GM18505 (cell line): ENCODE results near the gene BAIAP2L2.

Experiments used
- ATAC-seq: cut with Tn5 transposase; IDR thresholded peaks from one replicate; pipeline ENCODE4 v1.9.1; 2021; ENCODE audit not compliant: unreplicated experiment
- POLR2A ChIP-seq: IDR thresholded peaks from 4 replicates; pipeline ENCODE4 v1.6.1; 2011; ENCODE audit warnings: borderline replicate concordance; ENCODE audit not compliant: insufficient read depth, insufficient read length; ENCODE audit errors: extremely low read depth

The BAIAP2L2 gene

DNA sequence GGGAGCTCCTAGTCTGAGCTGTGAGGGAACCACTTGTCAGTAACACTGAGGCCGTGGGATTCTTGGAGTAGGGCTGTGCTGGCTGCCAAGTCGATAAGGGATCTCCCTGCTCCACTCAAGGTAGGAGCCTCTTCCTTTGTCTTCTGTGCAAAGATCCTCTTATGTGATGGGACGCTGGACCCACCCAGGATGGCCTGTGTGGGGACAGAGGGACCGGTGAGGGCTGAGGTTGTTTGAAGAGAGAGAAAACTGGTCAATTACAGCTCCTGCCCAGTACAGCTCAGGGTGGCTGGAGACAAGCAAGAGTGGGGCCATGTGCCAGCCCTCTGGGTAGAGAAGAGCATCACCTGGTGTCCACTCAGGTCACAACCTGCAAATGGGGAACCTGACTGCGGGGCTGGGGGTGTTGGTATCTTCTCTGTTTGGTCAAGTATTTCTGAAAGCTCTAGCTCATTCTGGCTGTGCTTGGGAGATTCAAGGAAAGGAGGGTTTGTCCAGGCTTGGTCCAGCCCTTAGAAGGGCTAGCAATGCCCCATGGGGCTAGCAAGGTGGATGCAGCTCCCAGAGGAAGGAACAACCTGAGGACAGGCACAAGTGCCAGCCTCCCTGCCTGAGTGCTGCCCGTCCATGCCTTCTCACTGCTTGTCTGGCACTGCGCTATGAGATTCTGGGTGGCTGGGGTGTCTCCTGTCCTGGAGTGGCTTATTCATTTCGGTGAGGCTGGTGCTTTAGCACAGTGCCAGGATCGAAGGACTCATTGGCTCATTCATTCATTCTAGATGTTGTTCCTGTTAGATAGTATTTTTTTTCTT, 27.6 kb upstream of the BAIAP2L2 start:
- no peak for TF ChIP-seq POLR2A
- no peak for ATAC-seq

DNA sequence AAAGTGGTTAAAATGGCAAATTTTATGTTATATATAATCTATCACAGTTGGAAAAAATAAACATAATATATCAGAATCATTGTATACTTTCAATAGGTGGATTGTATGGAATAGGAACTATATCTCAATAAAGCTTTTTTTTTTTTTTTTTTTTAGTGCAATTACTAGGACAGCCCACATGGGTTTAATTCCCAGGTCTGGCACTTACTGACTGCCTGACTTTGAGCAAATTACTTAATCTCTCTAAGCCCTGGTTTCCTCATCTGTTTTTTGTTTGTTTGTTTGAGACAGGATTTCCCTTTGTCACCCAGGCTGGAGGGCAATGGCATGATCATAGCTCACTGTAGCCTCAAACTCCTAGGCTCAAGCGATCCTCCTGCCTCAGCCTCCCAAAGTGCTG, 26.1 kb upstream of the BAIAP2L2 start:
- ATAC-seq: no peak
- no peak for TF ChIP-seq POLR2A

DNA sequence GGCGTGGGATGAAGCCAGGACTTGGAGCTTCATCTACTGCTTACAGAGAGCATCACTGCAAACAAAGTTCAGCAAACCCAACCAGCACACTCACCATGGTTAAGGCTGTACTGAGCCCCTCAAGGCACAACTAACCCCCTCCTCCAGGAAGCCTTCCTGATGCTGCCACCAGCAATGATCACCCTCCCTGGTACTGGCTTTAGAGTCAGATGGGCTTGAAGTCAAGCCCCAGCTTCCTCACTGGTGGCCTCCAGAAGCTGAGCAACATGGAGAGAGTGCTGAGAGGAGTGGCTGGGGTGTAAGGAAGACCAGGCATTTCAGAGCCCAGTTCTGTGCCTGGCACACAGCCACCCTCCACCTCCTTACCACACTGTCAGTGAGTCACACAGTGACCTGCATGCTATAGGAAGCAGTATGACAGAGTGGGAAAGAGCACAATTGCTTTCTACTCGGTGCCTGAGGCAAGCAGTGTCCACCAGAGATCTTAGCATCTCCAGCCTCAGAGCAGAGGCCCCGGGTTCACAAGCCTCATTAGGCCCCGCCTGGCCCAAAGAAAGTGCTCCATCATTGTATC, 24.7 kb upstream of the BAIAP2L2 start:
- ATAC-seq: no peak
- no peak for TF ChIP-seq POLR2A

DNA sequence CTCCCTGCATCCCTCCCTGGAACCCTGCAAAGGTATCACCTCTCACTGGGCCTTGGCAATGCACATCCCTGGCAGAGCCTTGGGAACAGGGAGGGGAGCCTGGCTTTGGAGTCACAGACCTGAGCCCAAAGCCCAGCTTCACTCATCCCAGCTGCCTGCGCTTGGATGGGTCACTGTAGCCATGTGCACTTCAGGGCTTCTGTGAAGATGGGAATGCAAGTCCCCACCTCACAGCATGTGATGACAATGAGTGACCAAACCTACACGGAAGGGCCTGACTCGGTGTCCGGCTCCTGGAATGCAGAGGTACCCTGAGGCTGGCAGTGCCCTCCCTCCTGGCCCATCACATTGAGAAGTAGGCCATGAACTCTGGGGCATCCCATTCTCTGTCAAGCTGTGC, 22.8 kb upstream of the BAIAP2L2 start:
- TF ChIP-seq POLR2A: no peak
- ATAC-seq: no peak

DNA sequence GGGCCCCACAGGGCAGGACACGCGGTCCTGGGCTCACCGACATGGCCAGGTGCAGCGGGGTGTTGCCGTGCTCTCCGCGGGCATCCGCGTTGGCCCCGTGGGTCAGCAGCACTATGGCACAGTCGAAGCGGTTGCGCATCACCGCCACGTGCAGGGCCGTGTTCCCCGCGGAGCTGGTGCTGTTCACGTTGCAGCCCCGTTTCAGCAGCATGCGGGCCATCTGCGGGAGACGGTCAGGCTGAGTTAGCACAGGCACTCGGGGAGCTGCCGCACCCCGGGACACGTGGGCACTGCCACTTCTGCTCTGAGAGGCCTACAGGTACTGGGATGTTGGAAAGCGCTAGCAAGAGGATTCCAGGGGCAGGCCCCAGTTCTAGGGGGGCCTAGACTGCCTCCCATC, 22.3 kb upstream of the BAIAP2L2 start:
- TF ChIP-seq POLR2A: no peak
- ATAC-seq: no peak

DNA sequence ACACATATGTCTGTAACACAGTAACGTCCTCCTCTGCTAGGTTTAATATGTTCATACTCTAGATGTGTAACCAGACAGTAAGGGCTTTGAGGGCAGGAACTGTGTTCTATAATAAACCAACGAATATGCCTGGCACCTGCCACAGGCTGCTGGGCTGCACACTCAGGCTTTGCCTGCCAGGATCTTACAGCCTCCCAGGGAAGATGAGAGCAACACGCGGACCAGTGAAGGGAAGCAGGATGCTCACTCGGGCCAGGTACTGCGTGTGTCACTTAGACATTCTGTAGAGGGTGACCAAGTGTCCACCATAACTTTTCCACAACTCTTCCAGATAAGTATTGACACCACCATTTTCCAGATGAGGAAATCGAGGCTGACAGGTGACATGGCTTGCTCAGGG, 21.7 kb upstream of the BAIAP2L2 start:
- TF ChIP-seq POLR2A: no peak
- no peak for ATAC-seq

DNA sequence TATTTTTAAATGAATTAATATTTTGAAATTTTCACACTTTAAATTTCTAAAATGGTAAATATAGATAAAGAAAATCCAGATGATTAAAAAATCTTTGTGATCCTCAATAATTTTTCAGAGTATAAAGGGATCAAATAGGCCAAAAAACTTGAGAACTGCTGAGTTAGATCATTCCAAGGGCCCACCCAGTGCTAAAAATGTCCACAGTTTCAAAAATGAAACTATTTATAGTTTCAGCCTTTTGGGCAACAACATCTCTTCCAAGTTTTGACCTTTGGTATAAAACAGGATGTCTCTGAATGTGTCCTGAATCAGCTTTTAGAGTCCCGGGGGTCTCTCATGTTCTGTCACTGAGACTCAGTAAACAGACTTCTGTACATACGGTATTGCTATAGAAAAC, 20.9 kb upstream of the BAIAP2L2 start:
- no peak for ATAC-seq
- no peak for TF ChIP-seq POLR2A

DNA sequence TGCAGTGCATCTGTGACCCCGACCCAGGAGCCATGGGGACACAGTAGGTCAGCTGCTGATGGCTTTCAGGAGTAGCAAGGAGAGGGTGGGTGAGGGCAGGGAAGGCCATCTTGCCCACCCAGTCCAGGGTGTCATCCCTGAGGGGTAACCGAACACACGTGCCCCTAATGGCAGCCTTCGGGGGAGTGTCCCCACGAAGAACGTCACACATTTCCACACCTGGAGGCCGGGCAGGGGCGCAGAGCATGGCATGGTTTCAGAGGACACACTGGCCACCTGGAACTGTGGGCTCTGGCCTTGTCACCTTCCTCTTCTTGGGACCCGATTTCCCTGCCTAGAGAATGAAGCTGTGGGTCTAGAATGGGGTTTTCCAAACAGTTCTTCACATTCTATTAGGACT, 19.4 kb upstream of the BAIAP2L2 start:
- no peak for TF ChIP-seq POLR2A
- no peak for ATAC-seq

DNA sequence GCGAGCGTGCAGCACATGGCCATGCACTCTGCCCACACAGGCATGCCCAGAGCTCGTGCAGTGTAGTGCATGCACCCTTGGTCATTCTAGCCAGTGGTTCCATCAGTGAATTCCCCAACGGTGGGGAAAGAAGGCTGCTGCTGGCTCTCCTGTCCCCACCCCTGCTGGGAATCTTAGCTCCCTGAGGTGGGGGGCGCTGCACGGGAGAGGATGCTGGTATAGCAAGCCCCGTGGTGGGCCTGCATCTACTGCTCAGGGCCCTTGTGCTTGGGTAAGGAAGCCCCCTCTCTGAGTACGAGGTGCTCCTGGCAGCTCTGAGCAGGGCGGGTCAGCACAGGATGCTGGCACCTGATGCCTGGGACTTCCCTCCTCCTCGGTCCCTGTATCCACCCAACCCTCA, 18.5 kb upstream of the BAIAP2L2 start:
- no peak for TF ChIP-seq POLR2A
- ATAC-seq: no peak

DNA sequence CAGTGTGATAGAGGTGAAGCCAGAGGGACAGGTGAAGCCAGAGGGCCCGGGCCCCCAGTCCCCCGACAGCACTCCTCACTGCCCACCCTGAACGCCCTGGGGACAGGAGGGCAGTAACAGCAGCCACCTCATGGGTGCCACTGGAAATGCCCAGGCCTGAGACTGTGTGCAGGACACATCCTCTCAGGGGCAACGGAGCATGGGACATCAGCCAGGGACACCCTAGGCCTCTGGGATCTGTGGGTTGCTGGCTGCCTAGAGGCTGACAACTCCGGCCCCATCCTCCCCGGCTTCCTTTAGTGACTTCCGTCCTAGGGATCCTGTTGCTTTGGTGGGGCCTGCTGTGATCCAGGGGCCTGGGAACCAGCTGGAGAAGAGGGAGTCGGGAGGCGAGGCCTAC, 17.4 kb upstream of the BAIAP2L2 start:
- no peak for ATAC-seq
- no peak for TF ChIP-seq POLR2A

DNA sequence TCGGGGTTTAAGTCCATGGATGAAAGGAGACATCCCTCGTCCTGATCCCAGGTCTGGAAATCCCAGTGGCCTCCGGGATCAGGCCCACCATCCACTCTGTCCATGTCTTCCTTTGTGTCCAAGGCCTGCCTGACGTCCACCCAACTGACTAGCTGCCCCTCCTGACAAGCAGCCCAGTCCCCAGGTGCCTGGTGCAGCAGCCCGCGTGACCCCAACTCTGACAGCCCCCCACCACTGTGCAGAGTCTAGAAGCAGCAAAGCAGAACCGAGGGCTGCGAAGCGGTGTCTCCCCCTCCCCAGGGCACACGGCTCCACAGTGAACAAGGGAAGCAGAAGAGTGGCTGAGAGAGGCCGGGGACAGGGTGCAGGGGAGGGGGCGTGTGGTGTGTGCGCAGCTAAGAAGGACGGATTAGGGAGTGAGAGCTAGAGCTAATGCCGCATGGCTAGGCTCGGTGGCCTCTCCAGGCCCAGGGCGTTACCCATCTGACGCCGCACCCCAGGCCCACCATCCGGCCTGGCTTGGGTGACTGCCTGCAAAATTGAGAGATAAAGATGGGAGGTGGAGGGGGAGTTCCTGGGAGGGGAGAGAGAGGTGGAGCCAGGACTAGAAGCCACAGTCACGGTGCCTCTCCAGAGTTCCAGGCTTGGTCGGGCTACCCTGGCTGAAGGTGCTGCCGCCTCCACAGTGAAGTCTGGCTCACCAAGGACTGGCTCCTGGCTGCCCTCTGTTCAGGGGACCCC, 16.6 kb upstream of the BAIAP2L2 start:
- TF ChIP-seq POLR2A: no peak
- ATAC-seq: no peak

DNA sequence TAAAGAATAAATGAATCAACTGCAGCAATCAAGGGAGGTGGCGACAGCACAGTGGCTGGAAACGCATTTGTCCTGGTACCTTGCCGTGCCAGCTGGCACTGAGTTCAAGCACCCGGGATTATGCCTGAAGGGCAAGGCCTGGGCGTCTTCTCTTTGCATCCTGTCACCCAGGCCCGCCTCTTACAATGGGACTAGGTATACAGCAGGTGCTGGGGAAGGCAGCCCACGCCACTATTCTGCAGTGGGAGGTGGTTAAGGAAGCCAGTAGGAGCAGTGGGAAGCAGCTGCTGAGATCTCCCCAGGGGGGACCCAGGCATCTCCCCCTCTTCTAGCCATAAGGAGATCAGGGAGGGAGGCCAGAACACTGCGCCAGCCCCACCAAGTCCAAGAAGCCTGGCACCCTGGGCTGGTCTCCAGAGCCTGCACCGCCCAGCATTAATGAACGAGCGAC, 15.3 kb upstream of the BAIAP2L2 start:
- ATAC-seq: no peak

DNA sequence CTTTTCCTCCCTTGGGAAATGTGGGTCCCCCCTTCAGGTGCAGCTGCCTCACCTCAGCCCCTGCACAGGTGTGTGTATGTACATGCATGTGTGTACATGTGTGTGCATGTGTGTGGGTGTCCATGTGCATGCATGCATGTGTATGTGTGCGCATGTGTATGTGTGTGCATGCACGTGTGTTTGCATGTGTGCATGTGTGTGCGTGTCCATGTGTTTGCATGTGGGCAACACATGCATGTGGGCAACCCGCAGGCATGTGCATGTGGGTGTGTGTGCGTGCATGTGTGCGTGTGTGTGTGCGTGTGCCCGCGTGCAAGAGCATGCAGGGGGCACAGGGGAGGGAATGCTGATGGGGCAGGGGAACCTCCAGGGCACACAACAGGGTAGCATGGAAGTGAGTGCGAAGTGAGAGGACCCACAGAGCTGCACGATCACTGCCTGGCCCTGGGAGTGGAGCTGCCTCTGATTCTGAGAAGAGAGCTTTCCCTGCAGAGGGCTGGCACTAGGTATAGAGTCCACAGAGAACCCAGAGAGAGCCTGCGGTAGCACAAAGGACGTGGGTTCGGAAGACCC, 14.6 kb upstream of the BAIAP2L2 start:
- ATAC-seq: no peak
- no peak for TF ChIP-seq POLR2A

More for the DNA sequence above, 15.3 kb upstream of the BAIAP2L2 start:
- TF ChIP-seq POLR2A: no peak

DNA sequence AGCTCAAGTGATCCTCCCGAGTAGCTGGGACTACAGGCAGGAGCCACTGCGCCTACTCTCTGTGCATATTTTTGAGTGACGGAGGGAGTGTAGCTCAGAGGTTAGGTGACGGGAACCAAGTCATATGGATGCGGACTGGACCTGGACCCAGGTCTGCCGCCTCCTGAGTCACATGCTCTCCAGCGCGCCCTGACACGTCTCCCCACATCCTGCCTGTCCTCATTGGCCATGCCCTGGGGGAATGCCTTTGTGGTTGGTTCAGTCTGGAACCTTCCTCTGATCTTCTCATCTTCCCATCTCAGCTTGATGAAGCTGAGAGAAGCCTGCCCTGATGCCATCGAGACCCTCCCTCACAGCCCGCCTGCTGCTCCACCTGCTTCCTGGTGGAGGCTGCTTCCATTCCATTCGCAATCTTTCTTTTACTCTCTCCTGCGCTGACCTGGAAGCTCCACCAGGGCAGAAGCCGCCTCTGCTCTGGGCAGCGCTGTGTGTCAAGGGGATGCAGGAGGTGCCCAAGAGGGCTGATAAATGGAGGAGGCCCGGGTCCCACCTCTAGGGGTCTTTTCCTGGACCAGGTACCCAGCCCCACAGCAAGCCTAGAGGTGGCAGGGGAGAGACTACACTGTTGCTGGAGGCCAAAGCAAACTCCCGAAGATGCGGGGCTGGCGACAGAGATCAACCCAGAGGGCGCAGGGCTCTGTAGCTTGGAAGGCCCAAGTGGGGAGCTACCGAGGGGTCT, 13.9 kb upstream of the BAIAP2L2 start:
- TF ChIP-seq POLR2A: no peak
- ATAC-seq: no peak

DNA sequence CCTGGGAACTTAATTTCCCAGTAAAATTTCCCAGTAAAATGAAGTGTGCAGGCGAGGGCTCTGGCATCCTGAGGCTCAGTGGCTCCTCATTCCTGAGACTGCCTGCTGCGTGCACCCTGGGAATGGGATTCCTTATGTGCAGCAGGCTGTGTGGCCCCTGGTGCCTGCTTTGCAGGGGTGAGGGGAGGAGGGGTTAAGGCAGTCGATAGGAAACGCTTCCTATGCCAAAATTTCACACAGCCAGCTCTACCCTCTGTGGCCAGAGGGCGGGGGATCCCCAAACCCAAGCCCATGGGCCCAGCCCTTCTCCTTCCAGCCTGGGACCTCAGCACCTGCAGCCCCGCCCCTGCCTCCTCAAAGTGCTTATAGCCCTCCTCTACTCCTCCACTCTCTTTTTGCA, 12.1 kb upstream of the BAIAP2L2 start:
- TF ChIP-seq POLR2A: no peak

More for the DNA sequence above, 12.1 kb upstream of the BAIAP2L2 start:
- ATAC-seq: no peak
